Stimulated activated CD8-positive, alpha-beta memory T cell treated with anti-CD3 and anti-CD28 coated beads, Interleukin-2, amount 100 ng/mL, for 48 hours (primary cell): ENCODE results near the gene PIK3C2B.
"Not testable (repeated sequence)": the region's sequence is repeated elsewhere in the genome, so short reads cannot be mapped to it uniquely, and the experiment has no call there.

ENCODE experiments used
- DNase-seq, 2 donors: peaks; one replicate each; pipeline ENCODE4 v3.0.0-alpha.2; 2020; ENCODE audit warnings: low read depth in 2 of 2

Gene PIK3C2B, protein sequence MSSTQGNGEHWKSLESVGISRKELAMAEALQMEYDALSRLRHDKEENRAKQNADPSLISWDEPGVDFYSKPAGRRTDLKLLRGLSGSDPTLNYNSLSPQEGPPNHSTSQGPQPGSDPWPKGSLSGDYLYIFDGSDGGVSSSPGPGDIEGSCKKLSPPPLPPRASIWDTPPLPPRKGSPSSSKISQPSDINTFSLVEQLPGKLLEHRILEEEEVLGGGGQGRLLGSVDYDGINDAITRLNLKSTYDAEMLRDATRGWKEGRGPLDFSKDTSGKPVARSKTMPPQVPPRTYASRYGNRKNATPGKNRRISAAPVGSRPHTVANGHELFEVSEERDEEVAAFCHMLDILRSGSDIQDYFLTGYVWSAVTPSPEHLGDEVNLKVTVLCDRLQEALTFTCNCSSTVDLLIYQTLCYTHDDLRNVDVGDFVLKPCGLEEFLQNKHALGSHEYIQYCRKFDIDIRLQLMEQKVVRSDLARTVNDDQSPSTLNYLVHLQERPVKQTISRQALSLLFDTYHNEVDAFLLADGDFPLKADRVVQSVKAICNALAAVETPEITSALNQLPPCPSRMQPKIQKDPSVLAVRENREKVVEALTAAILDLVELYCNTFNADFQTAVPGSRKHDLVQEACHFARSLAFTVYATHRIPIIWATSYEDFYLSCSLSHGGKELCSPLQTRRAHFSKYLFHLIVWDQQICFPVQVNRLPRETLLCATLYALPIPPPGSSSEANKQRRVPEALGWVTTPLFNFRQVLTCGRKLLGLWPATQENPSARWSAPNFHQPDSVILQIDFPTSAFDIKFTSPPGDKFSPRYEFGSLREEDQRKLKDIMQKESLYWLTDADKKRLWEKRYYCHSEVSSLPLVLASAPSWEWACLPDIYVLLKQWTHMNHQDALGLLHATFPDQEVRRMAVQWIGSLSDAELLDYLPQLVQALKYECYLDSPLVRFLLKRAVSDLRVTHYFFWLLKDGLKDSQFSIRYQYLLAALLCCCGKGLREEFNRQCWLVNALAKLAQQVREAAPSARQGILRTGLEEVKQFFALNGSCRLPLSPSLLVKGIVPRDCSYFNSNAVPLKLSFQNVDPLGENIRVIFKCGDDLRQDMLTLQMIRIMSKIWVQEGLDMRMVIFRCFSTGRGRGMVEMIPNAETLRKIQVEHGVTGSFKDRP (N-terminal part only)

DNA sequence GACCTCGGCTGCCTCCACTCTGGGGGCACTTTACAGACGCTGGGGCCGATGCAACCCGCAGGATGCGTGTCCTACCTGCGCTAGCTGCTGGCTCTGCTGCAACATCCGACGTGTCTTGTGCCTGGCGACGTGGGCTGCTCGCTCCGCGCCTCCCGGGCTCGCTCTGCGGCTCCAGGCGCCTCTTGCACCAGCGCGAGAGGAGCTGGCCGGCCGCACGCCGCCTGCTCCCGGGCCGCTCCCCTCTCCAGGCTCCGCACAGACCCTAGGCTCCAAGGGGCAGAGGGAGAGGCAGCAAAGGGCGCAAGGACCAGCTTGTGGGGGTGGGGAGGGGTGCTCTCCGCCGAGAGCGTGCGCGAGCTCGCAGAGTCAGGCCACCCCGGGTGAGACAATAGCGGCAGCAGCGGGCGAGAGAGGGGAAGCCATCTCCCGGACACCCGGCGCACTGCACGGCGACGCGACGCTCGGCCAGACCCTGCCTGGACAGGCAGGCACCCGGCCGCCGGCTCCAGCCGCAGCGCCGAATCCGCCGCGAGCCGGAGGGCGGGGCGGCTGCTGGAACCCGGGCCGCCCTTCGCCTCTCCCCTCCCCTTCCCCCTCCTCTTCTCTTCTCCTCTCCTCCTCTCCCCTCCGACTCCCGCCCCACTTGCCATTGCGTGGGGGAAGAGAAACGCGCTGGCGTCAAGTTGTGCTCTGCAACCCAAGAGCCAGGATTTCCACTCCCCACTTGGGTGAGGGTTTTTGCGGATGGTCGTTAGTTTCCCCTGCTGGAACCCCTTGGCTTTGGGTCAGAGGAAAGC is at the start of gene PIK3C2B:
TSS of gene PIK3C2B (minus strand) at position 525 of the 797 bp plus-strand sequence. CDS start 25,003 bp downstream, outside the sequence.
- peak; percentile 62 to 63 for DNase-seq

DNA sequence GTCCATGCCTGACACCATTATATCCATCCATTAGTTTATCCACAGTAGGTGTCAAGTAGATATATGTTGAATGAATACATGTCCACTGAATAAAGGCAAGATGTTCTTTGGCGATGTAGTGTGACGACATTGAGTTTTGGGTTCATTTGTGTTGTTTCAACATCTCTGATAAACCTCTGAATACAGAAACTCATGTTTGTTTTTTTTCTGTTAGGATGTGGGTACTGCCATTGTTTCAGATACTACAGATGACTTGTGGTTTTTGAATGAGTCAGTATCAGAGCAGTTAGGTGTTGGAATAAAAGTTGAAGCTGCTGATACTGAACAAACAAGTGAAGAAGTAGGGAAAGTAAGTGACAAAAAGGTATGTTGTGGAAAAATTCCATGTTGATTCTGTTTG is 49.7 kb upstream of the PIK3C2B start:
- no peak for DNase-seq

DNA sequence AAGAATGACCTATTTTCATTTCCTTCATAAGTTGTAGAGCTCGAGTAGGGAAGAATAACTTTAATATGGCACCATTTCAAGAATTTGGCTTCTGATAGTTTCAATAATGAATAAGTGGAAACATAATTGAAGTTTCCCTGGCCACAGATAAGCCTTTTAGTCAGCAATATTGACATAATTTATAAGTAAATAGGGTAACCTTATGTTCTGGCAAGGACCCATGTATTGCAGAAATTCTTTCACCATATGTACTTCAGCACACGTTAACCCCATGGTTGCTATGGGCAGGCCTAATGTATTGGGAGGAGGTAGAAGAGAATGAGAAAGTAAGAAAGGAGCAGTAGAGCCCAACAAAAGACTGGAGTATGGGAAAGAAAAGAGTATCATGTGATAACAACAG is 47.0 kb upstream of the PIK3C2B start:
- DNase-seq, result no peak

DNA sequence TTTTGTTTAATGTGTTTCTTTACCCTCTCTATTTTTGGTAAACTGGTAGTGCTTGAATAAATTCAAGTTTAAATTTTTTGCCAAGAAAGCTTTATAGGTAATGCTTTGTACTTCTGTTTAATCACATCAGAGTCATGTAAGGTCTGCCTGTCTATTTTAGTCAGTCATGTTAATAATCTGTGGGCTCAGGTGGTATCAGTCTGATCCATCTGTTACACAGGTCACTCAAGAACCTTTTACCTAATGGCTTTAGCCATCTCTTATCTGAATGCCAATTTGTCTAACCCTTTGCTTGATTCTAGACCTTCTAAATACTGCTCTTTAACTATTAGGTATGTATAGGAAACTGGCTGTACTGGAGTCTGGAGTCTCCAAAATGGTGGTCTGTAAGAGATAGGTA is 38.2 kb upstream of the PIK3C2B start:
- no peak for DNase-seq

DNA sequence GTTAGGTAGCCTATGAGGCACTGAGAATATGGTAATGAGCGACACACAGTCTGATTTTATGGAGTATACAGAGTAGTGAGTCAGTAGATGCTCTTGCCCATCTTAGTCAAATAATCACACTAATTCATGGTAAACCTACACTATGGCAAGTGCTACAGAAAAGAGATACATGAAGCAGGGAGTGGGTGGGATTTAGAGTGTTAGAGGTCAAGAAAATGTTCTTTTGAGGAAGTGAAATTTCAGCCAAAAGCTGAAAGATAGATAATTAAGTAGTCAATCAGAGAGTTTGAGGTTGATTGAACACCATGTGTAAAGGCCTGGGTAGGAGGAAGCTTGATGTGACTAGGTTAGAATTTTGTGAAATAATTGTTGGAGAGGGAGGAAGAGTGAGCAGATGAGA is 36.3 kb upstream of the PIK3C2B start:
- DNase-seq, result no peak

DNA sequence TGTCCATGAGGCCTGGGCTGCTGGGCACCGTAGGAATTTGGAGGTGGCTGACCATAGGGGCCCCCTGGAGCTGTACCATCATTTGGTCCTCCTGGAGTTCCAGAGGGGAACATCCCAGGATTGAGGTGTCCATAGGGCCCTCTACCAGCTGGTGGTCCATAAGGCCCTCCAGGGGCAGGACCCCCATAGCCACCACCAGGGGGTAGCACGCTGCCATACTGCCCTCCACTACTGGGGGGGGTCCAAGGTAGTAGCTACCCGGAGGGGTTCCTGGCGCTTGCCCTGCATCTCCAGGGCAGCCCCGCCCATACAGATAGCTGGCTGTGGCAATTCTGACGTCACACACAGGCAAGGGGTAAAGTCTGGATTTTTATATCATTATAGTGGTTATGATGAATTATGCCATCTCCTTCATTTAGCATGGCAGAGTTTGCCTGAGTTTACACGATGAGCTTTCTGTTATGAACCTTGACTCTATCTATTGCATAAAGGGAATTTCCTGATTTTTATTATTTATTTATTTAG is 34.8 kb upstream of the PIK3C2B start:
- DNase-seq, result no peak

DNA sequence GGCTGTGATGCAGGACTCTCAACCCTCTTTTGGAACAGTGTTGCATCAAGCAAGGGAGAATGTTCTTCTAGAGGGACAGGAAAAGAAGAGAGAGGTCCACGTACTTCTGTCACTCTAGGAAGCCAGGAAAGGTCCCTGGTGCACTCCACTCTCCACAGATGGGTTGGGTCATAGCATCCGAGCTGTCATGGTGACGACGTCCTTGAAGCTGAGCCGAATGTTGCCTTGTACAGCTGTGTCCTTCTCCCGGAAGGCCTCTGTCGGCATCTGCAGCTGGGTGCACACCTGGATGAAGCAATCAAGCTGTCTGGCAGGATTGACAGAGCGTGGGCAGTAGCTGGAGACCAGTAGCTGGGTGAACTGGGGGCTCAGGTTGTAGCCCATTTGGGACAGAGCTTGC is 34.1 kb upstream of the PIK3C2B start:
- no peak for DNase-seq

DNA sequence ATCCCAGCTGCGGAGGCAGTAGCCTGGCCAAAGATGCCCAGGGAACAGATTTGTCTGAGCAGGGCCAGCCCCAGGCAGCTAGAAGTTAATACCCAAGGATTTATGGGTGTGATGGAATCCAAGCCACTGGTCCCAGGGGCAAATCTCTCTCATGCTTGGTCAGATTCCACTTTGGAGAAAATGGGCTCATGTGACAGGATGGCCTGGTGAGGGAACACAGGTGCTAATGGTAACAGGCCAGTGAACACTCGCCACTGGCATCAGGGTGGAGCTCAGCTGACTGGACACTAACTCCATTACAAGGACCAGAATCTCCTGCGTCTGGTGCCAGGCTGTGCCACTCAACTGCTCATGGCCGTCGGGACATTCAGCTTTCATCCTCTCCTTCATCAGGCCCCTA is 33.6 kb upstream of the PIK3C2B start:
- DNase-seq, result no peak

DNA sequence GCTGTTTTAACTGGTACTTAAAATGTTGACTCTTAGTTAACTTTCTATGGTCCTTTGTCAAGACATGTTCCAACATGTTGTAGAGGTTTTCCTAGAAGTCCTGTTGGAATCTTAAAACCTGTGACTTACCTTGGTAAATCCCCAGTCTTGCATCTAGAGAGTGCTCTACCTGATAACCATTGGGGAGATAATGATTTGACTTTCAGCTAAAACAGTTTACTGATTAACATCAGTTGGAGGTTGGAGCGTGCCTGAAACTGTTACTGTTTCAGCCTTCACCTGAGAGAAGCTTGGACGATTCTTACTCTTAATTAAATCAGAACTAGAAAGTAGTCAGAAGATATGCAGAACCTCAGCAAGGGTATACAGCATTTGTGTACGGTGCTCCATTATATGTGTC is 30.4 kb upstream of the PIK3C2B start:
- no peak for DNase-seq

DNA sequence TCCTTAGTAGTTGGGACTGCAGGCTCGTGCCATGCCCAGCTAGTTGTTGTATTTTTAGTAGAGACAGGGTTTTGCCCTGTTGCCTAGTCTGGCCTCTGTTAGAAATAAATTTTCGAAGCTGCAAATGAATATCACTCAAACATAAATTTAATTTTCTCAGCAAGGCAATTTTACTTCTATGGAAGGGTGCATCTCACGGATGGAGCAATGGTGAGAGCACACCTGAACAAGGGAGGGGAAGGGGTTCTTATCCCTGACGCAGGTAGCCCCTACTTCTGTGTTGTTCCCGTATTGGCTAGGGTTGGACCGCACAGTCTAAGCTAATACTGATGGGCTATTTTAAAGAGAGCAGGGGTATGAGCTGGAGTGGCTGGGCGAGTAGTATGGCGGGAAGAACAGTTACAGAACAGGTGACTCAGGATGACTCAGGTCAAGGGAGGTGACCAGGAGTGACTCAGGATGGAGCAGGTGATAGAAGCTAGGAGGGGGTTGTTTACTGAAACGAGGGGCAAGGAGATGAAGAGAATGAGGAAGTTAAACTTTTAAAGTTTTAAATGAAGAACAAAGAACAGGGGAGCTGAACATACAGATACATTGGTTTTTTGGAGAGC is 29.1 kb upstream of the PIK3C2B start:
- no peak for DNase-seq

DNA sequence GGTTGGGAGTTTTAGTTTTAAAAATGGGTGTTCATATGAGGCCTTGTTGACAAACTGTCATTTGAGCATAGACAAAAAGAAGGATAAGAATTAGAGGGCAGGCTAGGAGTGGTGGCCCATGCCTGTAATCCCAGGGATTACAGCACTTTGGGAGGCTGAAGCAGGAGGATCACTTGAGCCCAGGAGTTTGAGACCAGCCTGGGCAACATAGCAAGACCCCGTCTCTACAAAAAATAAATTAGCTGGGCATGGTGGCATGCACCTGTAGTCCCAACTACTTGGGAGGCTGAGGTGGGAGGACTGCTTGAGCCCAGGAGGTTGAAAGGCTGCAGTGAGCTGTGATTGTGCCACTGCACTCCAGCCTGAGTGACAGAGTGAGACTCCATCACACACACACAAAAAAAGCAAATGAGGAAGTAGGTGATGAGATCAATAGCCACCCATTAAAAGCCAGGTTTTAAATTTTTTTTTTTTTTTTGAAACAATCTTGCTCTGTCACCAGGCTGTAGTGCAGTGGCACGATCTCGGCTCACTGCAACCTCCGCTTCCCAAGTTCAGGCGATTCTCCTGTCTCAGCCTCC is 27.4 kb upstream of the PIK3C2B start:
- DNase-seq, result not testable (repeated sequence)

DNA sequence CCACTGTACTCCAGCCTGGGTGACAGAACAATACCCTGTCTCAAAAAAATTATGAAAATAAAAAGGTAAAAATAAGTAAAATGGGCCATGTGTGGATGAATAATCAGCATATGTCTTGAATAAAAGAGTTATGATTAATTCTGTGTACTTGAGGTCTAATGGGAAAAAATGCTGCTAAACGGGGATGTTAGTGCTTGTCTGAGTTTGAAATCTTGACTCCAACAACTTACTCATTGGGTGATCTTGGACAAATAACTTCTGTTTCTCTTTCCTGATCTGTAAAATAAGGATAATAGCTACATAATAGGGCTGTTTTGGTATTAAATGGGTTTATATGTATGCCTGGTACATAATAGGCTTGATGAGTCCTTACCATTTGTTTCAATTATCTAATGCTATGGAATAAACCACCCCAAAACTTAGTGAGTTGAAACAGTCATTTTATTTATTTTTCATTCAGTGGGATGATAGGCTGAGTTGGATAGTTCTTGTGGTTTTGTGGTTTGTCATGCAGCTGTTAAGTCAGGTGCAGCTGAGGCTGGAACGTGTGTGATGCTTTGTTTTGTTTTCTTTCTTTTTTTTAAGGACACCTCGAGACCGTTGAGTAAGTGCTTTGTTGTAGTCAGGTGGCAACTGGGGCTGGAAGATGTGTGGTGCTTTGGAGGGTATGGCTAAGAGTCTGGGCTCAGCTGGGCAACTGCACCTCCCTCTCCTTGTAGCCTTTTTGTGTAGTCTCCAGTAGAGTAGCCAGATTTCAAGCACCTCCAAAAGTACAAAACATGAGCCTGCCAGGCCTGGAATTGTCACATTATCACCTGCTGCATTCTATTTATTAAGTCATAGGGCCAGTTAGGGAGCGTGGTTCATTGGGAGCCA is 26.5 kb upstream of the PIK3C2B start:
- no peak for DNase-seq

DNA sequence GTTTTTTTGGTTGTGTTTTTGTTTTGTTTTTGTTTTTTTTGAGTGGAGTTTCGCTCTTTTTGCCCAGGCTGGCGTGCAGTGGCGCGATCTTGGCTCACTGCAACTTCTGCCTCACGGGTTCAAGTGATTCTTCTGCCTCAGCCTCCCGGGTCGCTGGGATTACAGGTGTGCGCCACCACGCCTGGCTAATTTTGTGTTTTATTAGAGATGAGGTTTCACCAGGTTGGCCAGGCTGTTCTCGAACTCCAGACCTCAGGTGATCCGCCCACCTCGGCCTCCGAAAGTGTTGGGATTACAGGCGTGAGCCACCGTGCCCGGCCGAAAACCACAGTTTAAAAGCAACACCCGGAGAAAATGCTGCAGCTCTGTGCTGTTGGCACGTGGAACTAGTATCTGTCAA is 22.8 kb upstream of the PIK3C2B start:
- DNase-seq, result not testable (repeated sequence)

DNA sequence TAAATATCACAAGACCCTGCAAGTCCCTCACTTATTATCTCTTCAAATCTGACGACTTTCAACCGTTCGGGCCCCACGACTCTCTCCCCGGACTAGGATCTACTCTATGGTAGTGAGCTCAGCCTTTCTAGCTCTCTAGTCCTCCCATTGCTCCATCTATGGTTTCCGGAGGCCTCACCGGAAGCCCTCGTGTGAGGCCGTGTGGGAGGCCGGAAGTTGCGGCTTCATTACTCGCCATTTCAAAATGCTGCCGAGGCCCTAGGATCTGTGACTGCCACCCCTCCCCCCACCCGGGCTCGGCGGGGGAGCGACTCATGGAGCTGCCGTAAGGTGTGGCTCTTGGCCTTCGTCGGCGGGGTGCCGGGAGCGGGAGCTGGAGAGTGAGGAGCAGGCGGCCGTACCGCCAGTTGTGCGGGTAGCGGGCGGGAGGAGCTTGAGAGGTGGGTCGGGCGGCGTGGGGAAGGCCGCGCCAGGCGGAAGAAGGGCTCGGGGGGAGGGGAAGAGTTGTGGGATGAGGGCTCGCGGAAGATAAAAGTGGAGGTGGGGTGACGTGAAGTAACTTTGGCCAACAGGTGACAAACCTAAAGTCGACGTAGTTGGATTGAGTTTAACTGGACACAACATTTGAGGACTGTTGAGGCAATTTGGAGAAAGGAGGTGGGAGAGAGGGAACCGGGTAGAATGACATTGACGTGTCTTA is 21.7 kb upstream of the PIK3C2B start, which contains the start of gene MDM4:
TSS of gene MDM4 (plus strand) at position 227 of the 700 bp plus-strand sequence. CDS start 9,113 bp downstream, outside the sequence.
- peak; percentile 92 to 93 for DNase-seq

DNA sequence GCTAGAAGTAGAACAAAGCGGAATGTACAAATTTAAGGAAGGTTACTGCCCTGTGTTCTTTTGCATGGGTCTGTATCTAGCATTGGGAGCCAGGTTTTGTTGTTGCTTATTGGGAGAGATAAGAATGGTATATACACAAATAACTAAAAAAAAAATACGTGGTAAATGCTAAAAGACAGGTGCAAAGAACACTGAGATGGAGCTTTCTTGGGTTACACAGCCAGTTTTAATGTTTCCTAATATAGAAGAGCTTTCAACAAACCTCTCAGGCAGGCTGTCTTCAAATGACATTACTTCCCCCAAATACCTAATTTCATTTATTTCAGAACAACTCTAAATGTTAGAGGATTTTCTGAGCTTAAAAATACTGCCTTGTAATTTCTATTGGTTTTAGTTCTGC is 20.2 kb upstream of the PIK3C2B start:
- no peak for DNase-seq

DNA sequence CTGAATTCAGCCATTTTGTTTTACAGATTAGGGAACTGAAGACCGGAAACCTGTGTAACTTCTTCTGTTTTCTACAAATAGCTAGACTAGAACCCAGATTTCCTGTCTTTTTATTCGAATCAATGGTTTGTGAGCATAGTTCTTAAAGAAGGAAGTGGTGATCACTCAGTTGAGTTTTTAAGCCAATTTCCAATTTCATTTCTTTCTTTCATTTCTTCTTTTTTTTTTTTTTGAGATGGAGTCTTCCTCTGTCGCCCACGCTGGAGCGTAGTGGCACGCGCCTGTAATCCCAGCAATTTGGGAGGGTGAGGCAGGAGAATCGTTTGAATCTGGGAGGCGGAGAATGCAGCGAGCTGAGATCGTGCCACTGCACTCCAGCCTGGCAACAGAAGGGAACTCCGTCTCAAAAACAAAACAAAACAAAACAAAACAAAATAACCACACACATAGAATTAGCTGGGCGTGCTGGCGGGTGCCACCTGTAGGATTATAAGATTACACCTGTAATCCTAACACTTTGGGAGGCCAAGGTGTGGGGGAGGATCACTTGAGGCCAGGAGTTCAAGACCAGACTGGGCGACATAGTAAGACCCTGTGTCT is 18.6 kb upstream of the PIK3C2B start:
- no peak for DNase-seq

DNA sequence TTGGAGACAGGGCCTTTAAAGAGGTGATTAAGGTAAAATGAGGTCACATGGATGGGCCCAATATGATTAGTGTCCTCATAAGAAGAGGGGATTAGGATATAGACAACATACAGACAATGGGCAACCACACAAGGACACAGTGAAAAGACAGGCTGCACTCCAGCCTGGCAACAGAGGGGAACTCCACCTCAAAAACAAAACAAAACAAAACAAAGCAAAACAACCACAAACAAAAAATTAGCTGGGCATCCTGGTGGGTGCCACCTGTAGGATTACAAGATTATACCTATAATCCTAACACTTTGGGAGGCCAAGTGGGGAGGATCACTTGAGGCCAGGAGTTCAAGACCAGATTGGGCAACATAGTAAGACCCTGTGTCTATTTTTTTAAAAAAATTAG is 16.8 kb upstream of the PIK3C2B start:
- no peak for DNase-seq

DNA sequence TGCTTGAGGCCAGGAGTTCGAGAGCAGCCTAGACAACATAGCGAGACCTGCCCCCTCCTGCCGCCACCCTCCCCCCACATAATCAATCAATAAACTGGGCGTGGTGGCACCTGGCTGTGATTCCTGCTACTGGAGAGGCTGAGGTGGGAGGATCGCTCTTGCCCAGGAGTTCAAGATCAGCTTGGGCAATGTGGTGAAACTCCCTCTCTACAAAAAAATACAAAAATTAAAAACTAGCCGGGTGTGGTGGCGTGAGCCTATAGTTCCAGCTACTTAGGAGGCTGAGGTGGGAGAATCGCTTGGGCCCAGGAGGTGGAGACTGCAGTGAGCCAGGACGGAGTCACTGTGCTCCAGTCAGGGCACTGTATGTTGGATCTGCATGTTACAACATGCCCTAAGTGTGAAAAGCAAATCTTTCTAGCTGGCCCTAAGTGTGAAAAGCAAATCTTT is 14.6 kb upstream of the PIK3C2B start:
- no peak for DNase-seq
